Upper lobe of left lung (tissue), 6 donors: ENCODE measurements around the gene FBRSL1. TPM values are rescaled to one million over a fixed set of nuclear protein-coding genes. Genes with fewer than 3 reads are reported as not detected.

Source experiments
- ATAC-seq, 2 donors: fragments of 200-7000 bp; cut with Tn5 transposase; one replicate each; pipeline ENCODE4 v1.9.1; 2022; ENCODE audit warnings: mild to moderate bottlenecking in 2 of 2, moderate library complexity in 2 of 2; ENCODE audit not compliant: low FRiP score in 2 of 2
- DNase-seq, 2 donors: peaks; one replicate each; pipeline ENCODE4 v3.0.0-alpha.2; 2019 to 2020
- H3K27ac ChIP-seq, 4 donors: fragments of 200-600 bp; sonication (generic); one replicate each; pipeline ENCODE4 v1.5.1; 2016 to 2019
- H3K27me3 ChIP-seq, 4 donors: fragments of 200-600 bp; sonication (generic); one replicate each; pipeline ENCODE4 v1.5.1; 2017 to 2019
- H3K36me3 ChIP-seq, 4 donors: fragments of 200-600 bp; sonication (generic); one replicate each; pipeline ENCODE4 v1.5.1; 2016 to 2019
- H3K4me1 ChIP-seq, 4 donors: fragments of 200-600 bp; sonication (generic); one replicate each; pipeline ENCODE4 v1.5.1; 2018 to 2019
- H3K4me3 ChIP-seq, 4 donors: fragments of 200-600 bp; sonication (generic); one replicate each; pipeline ENCODE4 v1.5.1; 2017 to 2019; ENCODE audit warnings: mild to moderate bottlenecking in 2 of 4, moderate library complexity in 1 of 4
- H3K9me3 ChIP-seq, 4 donors: fragments of 200-600 bp; sonication (generic); one replicate each; pipeline ENCODE4 v1.5.1; 2018 to 2019
- EP300 ChIP-seq, 4 donors: sonication (generic); formaldehyde crosslinking; IDR thresholded peaks; one replicate each; pipeline ENCODE4 v1.5.1; 2017; ENCODE audit warnings: antibody characterized with exemption in 4 of 4, control low read depth in 2 of 4
- POLR2A ChIP-seq, 4 donors: fragments of 450-650 bp; IDR thresholded peaks; one replicate each; pipeline ENCODE4 v1.5.1; 2016 to 2017; ENCODE audit warnings: antibody characterized with exemption in 4 of 4, mild to moderate bottlenecking in 2 of 4
- POLR2AphosphoS5 ChIP-seq, 2 donors: sonication (generic); formaldehyde crosslinking; IDR thresholded peaks; one replicate each; pipeline ENCODE4 v1.5.1; 2017; ENCODE audit warnings: antibody characterized with exemption in 2 of 2
- WGBS, 2 donors: methylation state at CpG; one replicate each; pipeline ENCODE4 v1.1.5; 2017 to 2018; 5-methylcytosine and 5-hydroxymethylcytosine counted together
- total RNA-seq, 6 donors: library from RNA; depleted of rRNA in 4 of 6; stranded (reverse); fragments of >200 nt in 4 of 6; gene quantifications; one replicate each; pipeline versions ENCODE4 v1.1.0 to v1.2.1, GENCODE V29; 2016 to 2021
- TF ChIP-seq, protein P1 (sequence below), 6 experiments: fragments of 450-650 bp in 4 of 6; fragments of 200-600 bp in 2 of 6; sonication (generic) in 2 of 6; IDR thresholded peaks; one replicate each; pipeline ENCODE4 v1.5.1; 2016 to 2019; ENCODE audit warnings: antibody characterized with exemption in 6 of 6
- donor health status: DM: no; HTN: no; CAD: no; lungs with moderate emphysema.
- donor health status: DM: no; HTN: yes; CAD: no; lungs with severe emphysema.

Gene FBRSL1
- total RNA-seq, 6 donors from 2014 or later, result 16.0 to 53.0 (median 44.1) TPM

DNA sequence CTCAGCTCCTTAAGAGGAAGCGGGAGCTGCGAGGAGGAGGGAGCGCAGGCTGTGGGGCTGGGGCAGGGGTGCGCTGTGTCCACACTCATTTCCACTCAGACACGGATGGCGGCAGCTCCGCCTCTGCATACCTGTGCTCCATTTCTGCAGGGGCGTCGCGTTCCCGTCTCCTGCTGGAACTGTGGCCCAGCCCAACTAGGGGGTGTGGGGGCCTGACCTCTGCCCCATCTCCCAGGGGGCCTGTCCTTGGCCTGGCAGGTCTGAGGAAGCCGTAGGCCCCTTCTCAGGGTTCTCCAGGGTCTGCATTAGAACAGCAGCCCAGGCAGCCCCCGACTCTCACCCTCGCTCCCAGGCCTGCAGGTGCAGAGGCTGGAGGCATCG, 31.2 kb downstream of the FBRSL1 start:
- Histone ChIP-seq H3K36me3 (peaks cover 0 to 18% (median 2%) of the 10 kb centered on the region in 4 donors), H3K27ac (no peak overlapping the region), H3K4me1 (peaks cover 12 to 41% (median 34%) of the 10 kb centered on the region in 4 donors), H3K4me3 (no peak overlapping the region), H3K9me3 (no peaks in the 10 kb centered on the region), H3K27me3 (no peaks in the 10 kb centered on the region)
- TF ChIP-seq EP300 (IDR thresholded peaks at IDR 0.05), result no peak
- no peak for TF ChIP-seq POLR2A (IDR thresholded peaks at IDR 0.05)
- TF ChIP-seq, protein P1, sequence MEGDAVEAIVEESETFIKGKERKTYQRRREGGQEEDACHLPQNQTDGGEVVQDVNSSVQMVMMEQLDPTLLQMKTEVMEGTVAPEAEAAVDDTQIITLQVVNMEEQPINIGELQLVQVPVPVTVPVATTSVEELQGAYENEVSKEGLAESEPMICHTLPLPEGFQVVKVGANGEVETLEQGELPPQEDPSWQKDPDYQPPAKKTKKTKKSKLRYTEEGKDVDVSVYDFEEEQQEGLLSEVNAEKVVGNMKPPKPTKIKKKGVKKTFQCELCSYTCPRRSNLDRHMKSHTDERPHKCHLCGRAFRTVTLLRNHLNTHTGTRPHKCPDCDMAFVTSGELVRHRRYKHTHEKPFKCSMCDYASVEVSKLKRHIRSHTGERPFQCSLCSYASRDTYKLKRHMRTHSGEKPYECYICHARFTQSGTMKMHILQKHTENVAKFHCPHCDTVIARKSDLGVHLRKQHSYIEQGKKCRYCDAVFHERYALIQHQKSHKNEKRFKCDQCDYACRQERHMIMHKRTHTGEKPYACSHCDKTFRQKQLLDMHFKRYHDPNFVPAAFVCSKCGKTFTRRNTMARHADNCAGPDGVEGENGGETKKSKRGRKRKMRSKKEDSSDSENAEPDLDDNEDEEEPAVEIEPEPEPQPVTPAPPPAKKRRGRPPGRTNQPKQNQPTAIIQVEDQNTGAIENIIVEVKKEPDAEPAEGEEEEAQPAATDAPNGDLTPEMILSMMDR (IDR thresholded peaks at IDR 0.05), result no peak
- ATAC-seq (no peak), DNase-seq (peak in 1 of 2 donors; percentile 78)
- 70 to 72% methylated on average over 4 to 15 of the region's 15 CpGs for WGBS, 2 donors

DNA sequence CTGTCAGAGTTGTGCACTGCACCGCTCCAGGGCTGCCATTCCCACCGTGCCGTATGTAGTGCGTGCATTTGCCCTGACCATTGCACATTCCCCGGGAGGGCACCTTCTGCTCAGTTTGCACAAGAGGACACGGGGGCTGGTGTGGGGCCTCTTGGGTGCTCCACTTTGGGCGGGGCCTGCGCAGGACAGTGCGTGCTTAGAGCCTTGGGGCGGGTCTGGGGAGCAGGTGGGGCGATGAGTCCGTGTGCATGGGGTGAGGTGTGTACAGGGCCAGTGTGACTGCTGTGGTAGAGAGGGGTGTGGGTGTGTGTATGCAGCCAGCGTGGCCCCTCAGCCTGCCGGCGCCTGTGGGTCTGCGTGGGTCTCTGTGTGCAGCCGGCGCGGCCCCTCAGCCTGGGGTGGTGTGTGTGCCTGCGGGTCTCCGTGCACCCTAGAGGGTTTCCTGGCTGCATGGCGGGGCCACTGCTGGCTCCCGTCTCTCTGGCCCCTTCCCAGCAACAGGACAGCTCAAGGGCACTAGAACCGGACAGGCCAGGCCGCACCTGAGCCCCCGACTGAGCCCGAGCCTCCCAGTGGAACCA, 31.9 kb downstream of the FBRSL1 start:
- Histone ChIP-seq H3K4me3 (no peak overlapping the region), H3K27ac (no peak overlapping the region), H3K36me3 (peaks cover 0 to 18% (median 2%) of the 10 kb centered on the region in 4 donors), H3K4me1 (peaks cover 12 to 41% (median 34%) of the 10 kb centered on the region in 4 donors), H3K9me3 (no peaks in the 10 kb centered on the region), H3K27me3 (no peaks in the 10 kb centered on the region)
- TF ChIP-seq, protein P1 (IDR thresholded peaks at IDR 0.05), result no peak
- TF ChIP-seq POLR2AphosphoS5 (IDR thresholded peaks at IDR 0.05), result no peak
- TF ChIP-seq EP300 (IDR thresholded peaks at IDR 0.05), result no peak
- TF ChIP-seq POLR2A (IDR thresholded peaks at IDR 0.05), result no peak
- peak in 1 of 2 donors; percentile 82 for DNase-seq
- peak in 1 of 2 donors; percentile 24 for ATAC-seq
- 80 to 100% methylated on average over 4 to 27 of the region's 27 CpGs for WGBS, 2 donors

DNA sequence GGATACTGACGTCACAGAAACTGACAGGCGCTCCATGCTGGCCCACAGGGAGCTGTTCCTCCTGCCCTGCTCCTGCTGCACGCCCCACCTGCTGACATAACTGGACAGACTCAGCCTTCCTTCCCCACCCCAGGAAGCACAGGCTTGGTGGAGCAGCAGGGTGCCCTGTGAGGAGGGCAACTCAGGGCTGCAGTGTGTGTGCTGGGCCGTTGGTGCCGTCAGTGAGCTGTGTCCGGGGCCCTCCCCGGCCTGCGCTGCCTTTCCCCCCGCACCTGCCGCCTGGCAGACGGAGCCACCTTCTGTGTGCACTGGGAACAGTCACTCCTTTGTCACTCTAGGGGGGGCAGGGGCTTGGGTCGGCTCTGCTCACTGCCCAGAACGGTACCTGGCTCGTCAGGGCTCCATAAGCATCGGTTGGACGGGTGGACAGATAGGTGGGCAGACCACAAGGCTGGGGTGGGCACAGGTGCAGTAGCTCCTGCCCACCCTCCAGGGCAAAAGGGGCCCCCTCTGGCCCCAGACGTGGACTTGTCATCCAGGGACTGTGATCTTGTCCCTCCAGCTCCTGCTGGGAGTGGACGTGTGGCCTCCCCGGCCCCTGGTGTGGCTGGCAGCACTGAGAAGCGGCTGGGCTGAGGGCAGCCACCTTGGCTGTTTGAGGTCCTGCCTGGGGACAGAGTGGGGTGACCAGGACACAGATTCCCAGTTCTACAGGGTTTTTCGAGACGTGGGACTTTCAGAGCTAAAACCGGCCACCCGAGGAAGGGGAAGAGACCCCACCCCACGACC, 32.8 kb downstream of the FBRSL1 start:
- Histone ChIP-seq H3K27me3 (no peaks in the 10 kb centered on the region), H3K4me1 (peaks cover 12 to 36% (median 31%) of the 10 kb centered on the region in 4 donors), H3K27ac (no peak overlapping the region), H3K9me3 (no peaks in the 10 kb centered on the region), H3K4me3 (no peak overlapping the region), H3K36me3 (peaks cover 0 to 18% (median 2%) of the 10 kb centered on the region in 4 donors)
- WGBS, 2 donors, result 85 to 88% methylated on average over 8 to 25 of the region's 25 CpGs
- TF ChIP-seq POLR2AphosphoS5 (IDR thresholded peaks at IDR 0.05), result no peak
- TF ChIP-seq, protein P1 (IDR thresholded peaks at IDR 0.05), result no peak
- TF ChIP-seq EP300 (IDR thresholded peaks at IDR 0.05), result no peak
- TF ChIP-seq POLR2A (IDR thresholded peaks at IDR 0.05), result no peak
- ATAC-seq (no peak), DNase-seq (peak in 1 of 2 donors; percentile 77)

DNA sequence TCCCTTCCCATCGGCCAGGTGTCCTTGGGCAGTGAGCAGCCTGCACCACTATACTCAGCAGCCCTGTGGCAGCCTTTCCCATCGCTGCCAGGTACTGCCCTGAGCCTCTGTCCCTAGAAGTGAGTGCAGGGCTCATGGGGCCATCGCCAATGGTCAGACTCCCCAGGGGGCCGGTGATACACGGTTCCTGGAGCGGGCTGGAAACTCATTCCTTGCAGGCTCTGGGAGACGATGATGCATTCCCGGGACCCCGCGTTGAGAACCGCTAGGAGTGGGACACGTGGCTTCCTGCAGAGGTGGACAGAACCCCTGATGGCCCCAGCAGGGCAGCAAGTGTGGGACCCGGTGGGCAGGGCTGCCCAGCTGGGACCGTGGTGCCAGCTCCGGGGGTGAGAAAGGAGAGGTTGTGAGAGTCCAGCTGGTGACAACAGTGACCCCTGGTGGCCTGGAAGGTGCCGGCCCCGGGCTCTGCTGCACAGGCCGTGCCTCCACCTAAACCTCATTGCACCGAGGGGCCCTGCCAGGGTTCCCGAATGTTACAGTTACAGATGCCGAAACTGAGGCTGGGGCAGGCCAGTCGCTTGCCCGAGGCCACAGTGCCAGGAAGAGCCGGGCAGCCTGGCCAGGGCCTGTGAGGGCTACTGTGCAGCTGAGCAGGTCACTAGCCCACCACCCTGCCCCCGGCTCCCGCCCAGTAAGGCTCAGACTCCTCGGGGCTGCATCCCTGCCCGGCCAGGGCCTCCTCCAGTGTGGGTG, 33.8 kb downstream of the FBRSL1 start:
- Histone ChIP-seq H3K27ac (no peak overlapping the region), H3K36me3 (peaks cover 0 to 16% (median 2%) of the 10 kb centered on the region in 4 donors), H3K4me1 (peaks cover 12 to 36% (median 31%) of the 10 kb centered on the region in 4 donors), H3K27me3 (no peaks in the 10 kb centered on the region), H3K9me3 (no peaks in the 10 kb centered on the region), H3K4me3 (no peak overlapping the region)
- ATAC-seq (peak; percentile 47 to 72), DNase-seq (peak; percentile 67 to 90)
- WGBS, 2 donors, result 44 to 47% methylated on average over 12 to 24 of the region's 28 CpGs
- TF ChIP-seq EP300 (IDR thresholded peaks at IDR 0.05) (no peak), POLR2A (IDR thresholded peaks at IDR 0.05) (no peak), POLR2AphosphoS5 (IDR thresholded peaks at IDR 0.05) (no peak)
- TF ChIP-seq, protein P1 (IDR thresholded peaks at IDR 0.05), result peak; percentile 78 to 87 (median 82)
